K562 (cell line): ENCODE results near the gene RXRB. TPM values are rescaled to one million over a fixed set of nuclear protein-coding genes. Genes with fewer than 3 reads are reported as not detected.

ENCODE experiments used
- ARID1B ChIP-seq: fragments of 450-650 bp; IDR thresholded peaks from 2 replicates; pipeline ENCODE4 v1.6.1; 2016; ENCODE audit warnings: antibody characterized with exemption, mild to moderate bottlenecking, inconsistent platforms
- BRD9 ChIP-seq: fragments of 450-650 bp; IDR thresholded peaks from 2 replicates; pipeline ENCODE4 v1.6.1; 2018; ENCODE audit warnings: low read depth; ENCODE audit not compliant: partially characterized antibody
- CHD7 ChIP-seq: fragments of 200-600 bp; sonication (generic); IDR thresholded peaks from one replicate; pipeline ENCODE4 v1.6.1; 2012; ENCODE audit warnings: mild to moderate bottlenecking, low read depth, low read length, inconsistent platforms
- EZH2 ChIP-seq: IDR thresholded peaks from 2 replicates; pipeline ENCODE4 v1.6.1; 2012; ENCODE audit warnings: low read depth, mild to moderate bottlenecking, inconsistent platforms, low read length, borderline replicate concordance
- HNRNPH1 ChIP-seq: fragments of 200-400 bp; formaldehyde crosslinking; optimal IDR thresholded peaks from 2 replicates; pipeline ENCODE3; 2017; ENCODE audit warnings: low read depth, mild to moderate bottlenecking, low read length, moderate library complexity
- JUN ChIP-seq, 2 experiments: sonication (generic) in 1 of 2; formaldehyde crosslinking in 1 of 2; IDR thresholded peaks; 2 replicates each; pipeline versions ENCODE4 v1.6.1 to v1.8.0; 2012 to 2022; ENCODE audit warnings: borderline replicate concordance in 2 of 2, mild to moderate bottlenecking in 2 of 2, improper control_type of control experiment in 1 of 2, low read depth in 1 of 2, low read length in 1 of 2, missing genetic modification reagents in 1 of 2
- KLF10 ChIP-seq: fragments of 250-450 bp; sonication (Bioruptor Pico); IDR thresholded peaks from 2 replicates; pipeline ENCODE4 v1.6.1; 2021; ENCODE audit warnings: matching md5 sums
- NR2C2 ChIP-seq, 2 experiments: fragments of 200-800 bp in 1 of 2; sonication (Bioruptor generic) in 1 of 2; sonication (generic) in 1 of 2; formaldehyde crosslinking in 1 of 2; IDR thresholded peaks; 2 replicates each; pipeline versions ENCODE4 v1.6.1 to v1.8.0; 2016 to 2022; ENCODE audit warnings: mild to moderate bottlenecking in 1 of 2, missing compliant biosample characterization in 1 of 2, missing genetic modification characterization in 1 of 2, missing genetic modification reagents in 1 of 2
- POLR2B ChIP-seq: fragments of 450-650 bp; IDR thresholded peaks from 2 replicates; pipeline ENCODE4 v1.6.1; 2018; ENCODE audit warnings: low read depth; ENCODE audit not compliant: partially characterized antibody
- SREBF1 ChIP-seq: fragments of 150-350 bp; IDR thresholded peaks from 2 replicates; pipeline ENCODE4 v1.6.1; 2014; ENCODE audit warnings: antibody characterized with exemption, low read depth, low read length, borderline replicate concordance
- TGIF2 ChIP-seq: sonication (generic); formaldehyde crosslinking; IDR thresholded peaks from 2 replicates; pipeline ENCODE4 v1.8.1; 2022; ENCODE audit warnings: mild to moderate bottlenecking, missing genetic modification reagents, moderate library complexity
- ZNF324 ChIP-seq: fragments of 250-450 bp; sonication (Bioruptor Pico); IDR thresholded peaks from 2 replicates; pipeline ENCODE4 v1.4.0; 2020; ENCODE audit warnings: mild to moderate bottlenecking
- ZNF507 ChIP-seq: conservative IDR thresholded peaks from 2 replicates; pipeline ENCODE4 v1.6.1; 2017; ENCODE audit warnings: missing genetic modification characterization, missing compliant biosample characterization
- polyA plus RNA-seq, 8 experiments: library from polyadenylated mRNA; depleted of rRNA in 4 of 8; stranded (reverse) in 5 of 8; unstranded in 3 of 8; fragments of >200 nt; fragmentation: Nextera tagmentation in 2 of 8; fragmentation: Illumina TruSeq in 1 of 8; extraction: Ambion mirVana in 2 of 8; extraction: Trizol in 1 of 8; gene quantifications; 2 replicates each; pipeline versions ENCODE4 v1.2.1 to v1.2.3, GENCODE V29; 2011 to 2014; ENCODE audit warnings: inconsistent platforms in 1 of 8, missing spikeins in 1 of 8
- total RNA-seq, 7 experiments: library from RNA; depleted of rRNA in 6 of 7; stranded (reverse); fragments of >200 nt in 6 of 7; fragmentation: Illumina TruSeq in 2 of 7; extraction: Trizol in 2 of 7; gene quantifications; 2 replicates each; pipeline versions ENCODE4 v1.2.1 to v1.2.3, GENCODE V29; 2011 to 2021; ENCODE audit warnings: low replicate concordance in 1 of 7

The RXRB gene
- total and polyA plus RNA-seq, 9 of the 15 experiments (the other 6 are each of a cell fraction or from before 2014, with no cell fraction given), result 0.76 to 35.5 (median 18.4) TPM

GRCh38 chr6:33249732-33250630 is 49.5 kb upstream of the RXRB start (continued):
- TF ChIP-seq NR2C2 (CRISPR knock-in tag; IDR thresholded peaks at IDR 0.05), result no peak; the same call in 1 of the 2 replicates
- TF ChIP-seq NR2C2 (tag; IDR thresholded peaks at IDR 0.05), result peak; percentile 86
- 0 out of 2 replicates have a peak, but pooled peaks have one; percentile 28 for TF ChIP-seq ZNF324
- no peak for TF ChIP-seq TGIF2 (CRISPR knock-in tag)
- no peak for TF ChIP-seq BRD9
- peak; percentile 10 for TF ChIP-seq POLR2B
- no peak for TF ChIP-seq ARID1B
- no peak for TF ChIP-seq EZH2
- TF ChIP-seq SREBF1, result no peak
- TF ChIP-seq JUN (IDR thresholded peaks at IDR 0.05; ENCODE audit: borderline replicate concordance, low read depth, low read length), result no peak
- TF ChIP-seq JUN (CRISPR knock-in tag; IDR thresholded peaks at IDR 0.05; ENCODE audit: borderline replicate concordance), result no peak
- no peak for TF ChIP-seq ZNF507 (tag)
- TF ChIP-seq CHD7, result no peak
- TF ChIP-seq HNRNPH1, result no peak
- TF ChIP-seq KLF10 (CRISPR knock-in tag), result no peak
